ENCODE data around the gene DAB1.
A peak's percentile ranks its signal among the peaks of the same experiment; 100 is the strongest.
"Not testable (repeated sequence)": the region's sequence is repeated elsewhere in the genome, so short reads cannot be mapped to it uniquely, and the experiment has no call there.

The DAB1 gene

DNA sequence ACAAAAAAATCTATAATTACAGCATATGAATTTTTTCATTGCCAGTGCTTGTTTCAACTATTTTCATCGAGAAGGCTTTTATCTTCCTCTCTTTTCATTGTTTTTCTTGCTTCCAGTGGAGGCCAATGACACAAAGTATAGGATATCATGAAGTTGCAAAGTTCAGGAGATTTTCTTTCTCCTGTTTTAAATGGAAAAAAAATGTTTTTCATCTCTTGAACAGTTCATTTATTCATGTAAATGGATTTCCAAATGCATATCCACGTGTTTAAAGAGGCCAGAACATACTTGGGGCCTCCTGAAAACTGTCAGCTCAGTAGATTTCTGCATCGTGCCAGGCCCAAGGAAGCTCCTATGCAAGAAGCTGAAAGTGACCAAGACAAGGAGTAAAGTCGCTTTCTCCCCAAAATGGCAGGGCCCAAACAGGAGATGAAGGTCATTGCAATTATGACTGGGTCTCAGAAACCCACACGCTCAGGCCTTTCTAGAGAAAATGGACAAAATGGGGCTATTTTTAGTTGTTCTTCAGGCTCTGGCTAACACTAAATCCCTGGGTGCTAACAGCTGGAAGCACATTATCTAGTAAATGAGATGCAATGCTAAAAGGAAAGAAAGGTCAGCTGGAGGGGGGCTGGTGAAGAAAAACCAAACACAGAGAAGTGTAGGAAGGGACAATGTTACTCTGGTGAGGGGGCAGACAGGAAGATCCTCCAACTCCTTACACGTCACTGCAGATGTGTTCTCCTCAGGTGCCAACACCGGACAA is 321.1 kb downstream of the DAB1 start:
- no peak for ATAC-seq
- Mint-ChIP-seq H3K27ac (no peak overlapping the region), H3K36me3 (ENCODE audit: low read depth) (no peaks in the 10 kb centered on the region), H3K27me3 (peaks cover 2% of the 10 kb centered on the region), H3K4me3 (no peak overlapping the region), H3K9me3 (no peaks in the 10 kb centered on the region), H3K4me1 (no peaks in the 10 kb centered on the region)
- no peak for DNase-seq

DNA sequence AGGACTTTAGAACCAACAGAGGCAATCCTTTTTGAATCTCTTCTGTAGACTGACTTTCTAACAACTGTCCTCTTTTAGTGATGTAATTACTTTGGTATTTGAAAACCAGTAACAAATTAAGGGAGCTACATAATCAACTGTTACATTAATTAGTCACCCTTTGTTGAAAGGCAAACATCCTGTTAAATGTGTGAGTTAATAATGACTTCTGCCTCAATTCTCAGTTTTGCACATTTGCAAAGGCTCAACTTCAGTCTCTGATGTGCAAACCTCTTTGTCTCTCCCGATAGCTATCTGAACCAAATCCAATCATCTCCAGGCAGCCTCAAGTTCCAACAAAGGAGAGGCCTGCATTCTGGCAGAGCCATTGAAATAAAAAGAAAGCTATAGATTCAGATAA is 322.7 kb downstream of the DAB1 start:
- peaks cover 2% of the 10 kb centered on the region for H3K27me3 Mint-ChIP-seq
- no peaks in the 10 kb centered on the region for H3K36me3 Mint-ChIP-seq (ENCODE audit: low read depth)
- ATAC-seq: no peak
- H3K4me3 Mint-ChIP-seq: no peak overlapping the region
- DNase-seq: no peak
- H3K27ac Mint-ChIP-seq: no peak overlapping the region
- no peaks in the 10 kb centered on the region for H3K9me3 Mint-ChIP-seq
- H3K4me1 Mint-ChIP-seq: no peaks in the 10 kb centered on the region

DNA sequence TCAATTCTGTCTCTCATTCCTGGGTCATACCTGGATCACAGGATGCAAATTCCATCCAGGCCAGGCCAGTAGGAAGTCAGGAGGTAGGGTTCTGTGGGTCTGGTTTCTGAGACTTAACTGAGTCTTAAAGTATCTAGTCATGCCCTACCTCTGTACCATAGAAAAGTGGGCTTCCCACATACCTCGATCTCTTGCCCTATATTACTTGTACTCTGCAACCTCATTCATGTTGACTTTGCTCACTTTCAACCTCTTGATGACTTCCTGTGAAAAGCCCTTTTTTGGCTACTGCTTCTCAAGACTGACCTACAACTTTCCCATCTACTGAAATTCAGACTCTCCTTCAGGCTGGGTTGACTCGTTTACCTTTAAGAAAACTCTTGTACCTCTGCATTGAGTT is 329.1 kb downstream of the DAB1 start:
- no peak for DNase-seq
- no peaks in the 10 kb centered on the region for H3K36me3 Mint-ChIP-seq (ENCODE audit: low read depth)
- no peak overlapping the region for H3K27ac Mint-ChIP-seq
- H3K27me3 Mint-ChIP-seq: peaks cover 2% of the 10 kb centered on the region
- no peak overlapping the region for H3K4me3 Mint-ChIP-seq
- H3K4me1 Mint-ChIP-seq: no peaks in the 10 kb centered on the region
- no peak for ATAC-seq
- H3K9me3 Mint-ChIP-seq: no peaks in the 10 kb centered on the region

DNA sequence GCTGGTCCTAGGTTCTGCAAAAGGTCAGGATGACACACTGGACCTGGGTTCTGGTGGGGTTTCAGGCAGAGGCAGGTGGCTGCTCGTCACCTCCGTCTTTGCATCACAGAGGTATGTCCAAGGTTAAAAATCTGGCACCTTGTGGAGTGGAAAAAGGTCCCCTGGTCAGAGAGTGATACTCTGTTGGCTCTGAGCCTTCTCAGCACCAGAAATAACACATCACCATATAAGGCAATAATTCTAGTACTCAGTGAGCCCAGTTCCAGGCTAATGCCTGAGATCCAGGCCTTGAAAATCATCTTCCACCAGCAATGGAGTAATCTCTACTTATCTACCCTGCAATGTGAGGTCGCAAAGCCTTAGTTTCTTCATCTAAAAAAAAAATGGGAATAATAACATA is 330.7 kb downstream of the DAB1 start:
- no peak for ATAC-seq
- Mint-ChIP-seq H3K9me3 (no peaks in the 10 kb centered on the region), H3K4me1 (no peaks in the 10 kb centered on the region), H3K36me3 (ENCODE audit: low read depth) (no peaks in the 10 kb centered on the region), H3K27me3 (peaks cover 2% of the 10 kb centered on the region), H3K4me3 (no peak overlapping the region), H3K27ac (no peak overlapping the region)
- DNase-seq: no peak

DNA sequence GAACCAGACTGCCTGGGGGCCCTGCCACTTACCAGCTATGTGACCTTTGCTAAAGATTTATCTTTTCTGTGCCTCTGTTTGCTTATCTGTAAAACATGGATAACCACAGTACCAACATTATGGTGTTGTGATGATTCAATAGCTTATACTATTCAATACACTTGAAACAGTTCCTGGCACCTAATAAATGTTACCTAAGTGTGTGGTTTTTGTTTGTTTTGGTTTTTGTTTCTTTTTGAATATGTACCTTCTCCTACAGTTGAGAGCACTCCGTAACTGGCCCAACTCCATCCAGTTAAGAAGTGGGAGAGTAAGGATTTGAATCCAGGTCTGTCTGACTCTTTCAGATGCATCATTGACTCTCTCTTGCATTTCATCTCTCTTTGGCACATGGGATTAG is 332.2 kb downstream of the DAB1 start:
- Mint-ChIP-seq H3K36me3 (ENCODE audit: low read depth) (no peaks in the 10 kb centered on the region), H3K4me3 (no peak overlapping the region), H3K27me3 (peaks cover 2% of the 10 kb centered on the region), H3K27ac (no peak overlapping the region), H3K4me1 (no peaks in the 10 kb centered on the region), H3K9me3 (no peaks in the 10 kb centered on the region)
- DNase-seq (no peak), ATAC-seq (no peak)

DNA sequence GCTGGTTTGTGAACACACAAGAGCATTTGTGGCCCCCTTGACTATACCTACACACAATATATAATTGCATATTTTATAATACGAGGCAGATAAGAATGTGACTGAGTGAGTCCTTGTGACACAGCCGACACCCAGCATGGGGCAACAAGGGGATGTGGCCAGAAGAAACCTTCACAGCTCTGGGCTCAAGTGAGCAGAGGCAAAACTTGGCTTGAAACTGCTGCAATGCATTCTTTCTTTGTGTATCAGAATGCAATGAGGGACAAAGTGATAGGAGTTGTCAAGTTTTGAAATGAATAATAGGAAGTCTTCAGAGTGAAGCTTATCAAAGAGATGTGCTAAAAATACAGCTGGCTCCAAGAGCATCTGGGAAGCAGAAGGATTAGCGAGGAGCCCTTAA is 334.0 kb downstream of the DAB1 start:
- no peak overlapping the region for H3K4me3 Mint-ChIP-seq
- no peak overlapping the region for H3K27ac Mint-ChIP-seq
- no peaks in the 10 kb centered on the region for H3K27me3 Mint-ChIP-seq
- H3K9me3 Mint-ChIP-seq: no peaks in the 10 kb centered on the region
- H3K4me1 Mint-ChIP-seq: no peaks in the 10 kb centered on the region
- no peaks in the 10 kb centered on the region for H3K36me3 Mint-ChIP-seq (ENCODE audit: low read depth)
- ATAC-seq: no peak
- DNase-seq: no peak

DNA sequence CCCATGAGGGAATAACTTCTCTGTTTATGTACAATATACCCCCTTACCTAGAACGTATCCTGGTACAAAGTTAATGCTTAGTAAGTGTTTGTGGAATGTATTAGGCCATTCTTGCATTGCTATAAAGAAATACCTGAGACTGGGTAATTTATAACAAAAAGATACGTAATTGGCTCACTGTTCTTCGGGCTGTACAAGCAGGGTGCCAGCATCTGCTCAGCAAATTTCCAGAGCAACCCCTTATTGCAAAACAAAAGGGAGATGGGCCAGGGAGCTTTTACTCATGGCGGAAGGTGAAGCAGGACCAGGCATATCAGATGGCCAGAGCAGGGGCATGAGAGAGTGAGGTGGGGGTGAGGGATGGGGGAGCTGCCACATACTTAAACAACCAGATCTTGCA is 334.6 kb downstream of the DAB1 start:
- H3K4me1 Mint-ChIP-seq: no peaks in the 10 kb centered on the region
- ATAC-seq: no peak

DNA sequence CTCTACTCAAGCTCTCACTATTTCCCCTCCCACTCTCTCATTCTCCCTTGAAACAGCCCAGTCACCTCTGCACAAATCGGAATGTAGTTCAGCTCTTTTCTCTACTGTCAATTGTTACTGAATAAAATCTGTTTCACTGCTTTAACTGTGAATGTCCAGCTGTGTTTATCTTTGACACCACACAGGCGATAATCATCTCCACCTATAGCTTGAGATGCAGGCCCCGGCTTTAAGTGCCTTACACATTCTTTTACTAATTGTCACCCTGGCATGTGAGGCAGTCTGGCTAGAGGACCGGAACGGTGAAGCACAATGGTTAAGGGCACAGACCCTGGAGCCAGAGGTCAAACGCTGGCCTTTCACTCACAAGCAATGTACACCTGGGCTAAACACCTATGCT is 335.2 kb downstream of the DAB1 start:
- H3K27ac Mint-ChIP-seq: no peak overlapping the region
- no peak overlapping the region for H3K4me3 Mint-ChIP-seq
- no peak for DNase-seq
- no peaks in the 10 kb centered on the region for H3K4me1 Mint-ChIP-seq
- H3K36me3 Mint-ChIP-seq (ENCODE audit: low read depth): no peaks in the 10 kb centered on the region
- no peak for ATAC-seq
- no peaks in the 10 kb centered on the region for H3K9me3 Mint-ChIP-seq
- no peaks in the 10 kb centered on the region for H3K27me3 Mint-ChIP-seq

More for the DNA sequence above, 334.6 kb downstream of the DAB1 start:
- no peak overlapping the region for H3K27ac Mint-ChIP-seq
- no peak for DNase-seq
- no peak overlapping the region for H3K4me3 Mint-ChIP-seq
- H3K27me3 Mint-ChIP-seq: no peaks in the 10 kb centered on the region
- H3K9me3 Mint-ChIP-seq: no peaks in the 10 kb centered on the region
- H3K36me3 Mint-ChIP-seq (ENCODE audit: low read depth): no peaks in the 10 kb centered on the region

DNA sequence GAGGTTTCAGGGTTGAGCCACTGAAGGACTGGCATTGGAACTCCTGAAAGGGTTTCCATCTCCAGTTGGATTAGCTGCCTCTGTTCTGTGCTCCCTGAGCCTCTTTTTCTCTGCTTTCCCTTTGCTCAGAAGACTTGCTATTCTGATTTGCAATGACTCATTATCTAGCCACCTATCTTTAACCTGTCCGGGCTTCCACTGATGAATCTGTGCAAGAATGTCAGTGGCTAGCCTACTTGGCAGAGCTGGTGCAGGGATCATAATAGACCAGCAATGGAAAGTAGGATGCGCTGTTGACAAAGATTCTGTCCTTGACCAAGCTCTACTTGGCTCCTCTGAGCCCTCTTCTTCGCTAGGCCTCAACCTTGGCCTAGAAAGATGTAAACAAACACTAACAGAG is 336.2 kb downstream of the DAB1 start:
- H3K4me1 Mint-ChIP-seq; H3K36me3 Mint-ChIP-seq (ENCODE audit: low read depth); H3K27me3 Mint-ChIP-seq; H3K27ac Mint-ChIP-seq; ATAC-seq; DNase-seq; H3K4me3 Mint-ChIP-seq; H3K9me3 Mint-ChIP-seq: not testable (repeated sequence)

DNA sequence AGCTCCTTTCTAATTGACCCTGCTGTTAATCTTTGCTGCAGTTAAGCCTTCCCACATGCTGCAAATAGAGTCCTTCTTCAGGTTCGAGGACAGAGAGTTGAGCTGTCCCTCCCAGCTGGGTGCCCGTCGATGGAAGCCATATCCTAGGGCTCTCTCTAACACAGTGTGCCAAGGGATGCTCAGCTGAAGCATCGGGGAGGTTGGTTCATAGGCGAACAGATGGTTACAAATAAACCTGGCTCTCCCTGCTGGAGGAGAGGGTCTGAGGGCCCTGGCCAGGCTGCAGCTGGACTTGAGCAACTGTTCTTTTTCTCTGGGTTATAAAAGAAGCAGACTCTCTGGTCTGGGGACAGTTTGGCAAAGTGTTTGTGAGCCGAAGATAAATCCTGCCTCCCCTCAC is 337.7 kb downstream of the DAB1 start:
- ATAC-seq (no peak), DNase-seq (no peak)
- Mint-ChIP-seq H3K9me3 (no peaks in the 10 kb centered on the region), H3K27ac (no peak overlapping the region), H3K4me1 (no peaks in the 10 kb centered on the region), H3K36me3 (ENCODE audit: low read depth) (no peaks in the 10 kb centered on the region), H3K27me3 (no peaks in the 10 kb centered on the region), H3K4me3 (no peak overlapping the region)

DNA sequence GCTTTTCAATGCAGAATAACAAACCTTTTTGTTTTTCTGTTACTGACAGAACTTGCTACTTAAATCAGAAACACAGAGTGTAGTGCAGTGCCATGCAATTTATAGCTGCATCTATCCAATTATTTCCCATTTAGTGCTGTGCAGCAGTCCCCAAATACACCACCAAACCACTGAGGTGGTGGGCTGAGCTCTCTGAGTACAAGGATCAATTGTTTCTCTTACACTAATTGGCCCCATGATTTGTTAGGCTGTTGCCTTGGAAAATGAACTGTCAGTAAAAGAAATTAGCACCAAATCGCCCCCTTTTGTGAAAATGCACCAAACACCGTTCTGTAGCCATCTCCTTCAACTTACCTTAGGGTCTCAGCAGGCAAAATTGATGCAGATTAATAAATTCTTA is 339.2 kb downstream of the DAB1 start:
- DNase-seq: no peak
- H3K4me3 Mint-ChIP-seq: no peak overlapping the region
- H3K27me3 Mint-ChIP-seq: no peaks in the 10 kb centered on the region
- H3K9me3 Mint-ChIP-seq: no peaks in the 10 kb centered on the region
- no peak for ATAC-seq
- no peaks in the 10 kb centered on the region for H3K36me3 Mint-ChIP-seq (ENCODE audit: low read depth)
- no peaks in the 10 kb centered on the region for H3K4me1 Mint-ChIP-seq
- no peak overlapping the region for H3K27ac Mint-ChIP-seq

DNA sequence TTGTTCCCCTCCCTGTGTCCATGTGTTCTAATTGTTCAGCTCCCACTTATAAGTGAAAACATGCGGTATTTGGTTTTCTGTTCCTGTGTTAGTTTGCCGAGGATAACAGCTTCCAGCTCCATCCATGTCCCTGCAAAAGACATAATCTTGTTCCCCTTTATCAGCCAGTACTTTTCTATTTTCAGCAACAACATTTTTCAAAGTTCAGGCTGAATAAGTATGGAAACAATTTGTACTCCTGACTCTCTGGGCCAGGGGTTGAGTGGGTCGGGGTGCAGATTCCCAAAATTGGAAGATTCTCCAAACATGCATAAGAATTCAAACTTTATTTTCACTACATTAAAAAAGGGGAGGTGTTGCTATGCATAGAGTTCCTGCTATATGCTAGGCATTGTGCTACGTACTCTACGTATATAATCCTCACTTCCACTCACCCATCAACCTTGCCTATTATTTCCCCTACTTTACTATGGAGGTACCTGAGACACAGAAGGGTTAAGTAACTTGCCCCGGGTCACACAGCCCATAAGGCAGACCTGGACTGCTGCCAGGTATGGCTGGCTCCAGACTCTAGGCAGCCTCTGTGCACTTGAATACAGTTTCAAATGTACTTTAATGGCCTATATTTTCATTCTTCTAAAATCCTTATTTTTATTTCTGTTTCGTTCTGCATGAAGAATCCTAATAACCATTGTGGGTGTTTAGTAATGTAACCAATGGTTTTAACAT is 341.0 kb downstream of the DAB1 start:
- Mint-ChIP-seq H3K4me3 (no peak overlapping the region), H3K27ac (no peak overlapping the region), H3K36me3 (ENCODE audit: low read depth) (no peaks in the 10 kb centered on the region), H3K27me3 (no peaks in the 10 kb centered on the region), H3K4me1 (no peaks in the 10 kb centered on the region), H3K9me3 (no peaks in the 10 kb centered on the region)
- ATAC-seq (no peak), DNase-seq (no peak)

DNA sequence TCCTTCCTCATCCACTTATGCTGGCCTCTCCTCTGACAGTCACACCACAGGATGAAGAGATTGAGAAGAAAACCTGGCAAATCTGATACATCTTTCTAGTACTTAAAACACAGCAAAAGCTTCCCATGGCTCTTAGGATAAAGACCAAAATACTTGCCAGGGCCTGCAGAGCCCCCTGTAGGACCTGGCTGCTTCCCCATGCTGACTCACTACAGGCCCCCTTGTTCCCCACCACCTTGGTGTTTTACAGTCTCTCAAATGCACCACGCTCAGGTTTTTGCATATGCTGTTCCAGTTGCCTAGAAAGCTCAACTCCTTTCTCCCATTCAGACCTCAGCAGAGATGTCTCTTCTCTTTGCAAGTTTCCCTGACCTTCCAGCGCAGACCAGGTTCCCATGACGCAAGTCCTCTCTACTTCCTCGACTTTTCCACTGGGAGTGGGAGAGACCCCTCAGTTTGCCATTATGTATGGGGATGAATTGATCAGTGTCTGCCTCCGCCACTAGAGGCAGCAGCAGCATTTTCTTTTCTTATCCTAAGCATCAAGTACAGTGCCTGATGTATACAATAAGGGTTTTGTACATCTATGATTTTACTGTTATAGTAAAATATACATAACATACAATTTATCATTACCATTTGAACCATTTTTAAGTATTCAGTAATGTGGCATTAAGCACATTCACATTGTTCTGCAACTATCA is 344.3 kb downstream of the DAB1 start:
- Mint-ChIP-seq H3K36me3 (ENCODE audit: low read depth) (no peaks in the 10 kb centered on the region), H3K27me3 (no peaks in the 10 kb centered on the region), H3K9me3 (no peaks in the 10 kb centered on the region), H3K27ac (no peak overlapping the region), H3K4me3 (no peak overlapping the region), H3K4me1 (no peaks in the 10 kb centered on the region)
- ATAC-seq: no peak
- DNase-seq: peak; percentile 3

DNA sequence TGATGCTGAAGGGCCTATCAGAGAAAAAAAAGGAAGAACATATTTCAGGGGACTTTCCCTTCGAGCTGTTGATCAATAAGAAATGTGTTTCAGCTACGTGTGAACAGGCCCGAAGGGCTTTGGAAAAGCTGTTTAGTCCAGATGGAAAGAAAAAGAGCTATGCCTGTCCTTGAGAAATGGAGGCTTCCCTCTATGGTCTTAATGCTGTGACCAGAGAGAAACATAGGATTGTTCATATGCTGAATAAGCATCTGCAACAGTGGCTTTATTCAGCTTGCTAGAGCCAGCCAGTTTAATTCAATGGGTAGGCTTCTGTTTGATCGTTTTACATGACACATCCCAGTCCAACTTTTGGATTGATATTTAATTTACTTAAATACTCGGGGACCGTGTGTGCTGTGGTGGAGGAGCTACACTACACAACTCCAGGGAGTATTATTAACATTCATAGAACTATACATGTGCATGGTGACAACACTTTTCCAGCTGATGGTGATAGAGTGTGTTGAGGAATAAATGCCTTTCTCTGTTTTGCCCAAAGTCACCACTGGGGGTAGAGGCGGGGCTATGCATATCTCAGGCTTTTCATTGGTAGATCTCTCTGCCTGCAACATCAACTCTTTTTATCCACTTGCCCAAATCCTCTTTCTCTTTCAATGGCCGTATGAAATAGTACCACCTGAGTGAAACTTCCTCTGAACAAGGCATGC is 351.3 kb downstream of the DAB1 start:
- no peaks in the 10 kb centered on the region for H3K27me3 Mint-ChIP-seq
- no peak overlapping the region for H3K4me3 Mint-ChIP-seq
- H3K27ac Mint-ChIP-seq: no peak overlapping the region
- H3K9me3 Mint-ChIP-seq: no peaks in the 10 kb centered on the region
- ATAC-seq: no peak
- no peak for DNase-seq
- no peaks in the 10 kb centered on the region for H3K36me3 Mint-ChIP-seq (ENCODE audit: low read depth)
- no peaks in the 10 kb centered on the region for H3K4me1 Mint-ChIP-seq
